Astrocyte (in vitro differentiated cells and primary cell): ENCODE data around the gene NSUN3. TPM values are rescaled to one million over a fixed set of nuclear protein-coding genes. Genes with fewer than 3 reads are reported as not detected.

Experiments
- DNase-seq: peaks from one replicate; pipeline ENCODE4 v3.0.0-alpha.2; 2010; ENCODE audit warnings: low read depth
- FAIRE-seq: peaks from 2 replicates; lab custom pipeline; 2011; peaks lifted over from hg19 to GRCh38; lab: Jason Lieb, UNC
- H2AFZ ChIP-seq: 2 replicates; pipeline ENCODE4 v1.6.0; 2012; ENCODE audit warnings: low read depth, low read length, inconsistent platforms
- H3K27ac ChIP-seq: 2 replicates; pipeline ENCODE4 v1.5.1; 2011; ENCODE audit warnings: low read depth, low read length, inconsistent platforms
- H3K27me3 ChIP-seq: 2 replicates; pipeline ENCODE4 v1.6.0; 2011; ENCODE audit warnings: low read length, inconsistent platforms; ENCODE audit not compliant: insufficient read depth
- H3K36me3 ChIP-seq: 2 replicates; pipeline ENCODE4 v1.5.1; 2011; ENCODE audit warnings: low read length, inconsistent platforms; ENCODE audit not compliant: insufficient read depth
- H3K4me1 ChIP-seq: 2 replicates; pipeline ENCODE4 v1.5.1; 2011; ENCODE audit warnings: low read length, inconsistent platforms; ENCODE audit not compliant: insufficient read depth
- H3K4me2 ChIP-seq: 2 replicates; pipeline ENCODE4 v1.6.0; 2012; ENCODE audit warnings: low read length, inconsistent platforms
- H3K4me3 ChIP-seq: 2 replicates; pipeline ENCODE4 v1.5.1; 2011; ENCODE audit warnings: low read depth, mild to moderate bottlenecking, low read length, inconsistent platforms; ENCODE audit not compliant: insufficient read depth
- H3K79me2 ChIP-seq: 2 replicates; pipeline ENCODE4 v1.6.0; 2012; ENCODE audit warnings: mild to moderate bottlenecking, low read length, inconsistent platforms; ENCODE audit not compliant: insufficient read depth
- H3K9ac ChIP-seq: 2 replicates; pipeline ENCODE4 v1.6.0; 2012; ENCODE audit warnings: mild to moderate bottlenecking, low read length, inconsistent platforms
- H3K9me3 ChIP-seq: 2 replicates; pipeline ENCODE4 v1.5.1; 2012; ENCODE audit warnings: low read depth, mild to moderate bottlenecking, low read length, inconsistent platforms; ENCODE audit not compliant: insufficient read depth
- H4K20me1 ChIP-seq: 2 replicates; pipeline ENCODE4 v1.6.0; 2012; ENCODE audit warnings: low read length, inconsistent platforms; ENCODE audit not compliant: insufficient read depth
- H3K27ac Mint-ChIP-seq: one replicate; pipeline ENCODE4 v1.8.0; 2021; ENCODE audit warnings: mild to moderate bottlenecking, mixed read lengths; ENCODE audit not compliant: unreplicated experiment
- H3K27me3 Mint-ChIP-seq: one replicate; pipeline ENCODE4 v1.8.0; 2021; ENCODE audit warnings: low read depth, mixed read lengths; ENCODE audit not compliant: unreplicated experiment
- H3K36me3 Mint-ChIP-seq: one replicate; pipeline ENCODE4 v1.8.0; 2021; ENCODE audit warnings: low read depth, mixed read lengths; ENCODE audit not compliant: unreplicated experiment
- H3K4me1 Mint-ChIP-seq: one replicate; pipeline ENCODE4 v1.8.0; 2021; ENCODE audit warnings: low read depth, mixed read lengths; ENCODE audit not compliant: unreplicated experiment
- H3K4me3 Mint-ChIP-seq: one replicate; pipeline ENCODE4 v1.8.0; 2021; ENCODE audit warnings: mild to moderate bottlenecking, moderate library complexity, mixed read lengths; ENCODE audit not compliant: unreplicated experiment
- H3K9me3 Mint-ChIP-seq: one replicate; pipeline ENCODE4 v1.8.0; 2021; ENCODE audit warnings: mild to moderate bottlenecking, mixed read lengths; ENCODE audit not compliant: unreplicated experiment
- EZH2 ChIP-seq: IDR thresholded peaks from 2 replicates; pipeline ENCODE4 v1.6.1; 2012; ENCODE audit warnings: mild to moderate bottlenecking, low read length, inconsistent platforms; ENCODE audit not compliant: insufficient read depth
- total RNA-seq: library from RNA; stranded (reverse); gene quantifications from 2 replicates; pipeline ENCODE4 v1.2.1, GENCODE V29; 2021
- TF ChIP-seq, protein P1 (sequence below): IDR thresholded peaks from 2 replicates; pipeline ENCODE4 v1.5.1; 2011; ENCODE audit warnings: low read depth, mild to moderate bottlenecking, inconsistent platforms, low read length, moderate library complexity; ENCODE audit not compliant: insufficient read depth

NSUN3 gene
- total RNA-seq, 1 donor from 2014 or later, result 10.3 TPM

DNA sequence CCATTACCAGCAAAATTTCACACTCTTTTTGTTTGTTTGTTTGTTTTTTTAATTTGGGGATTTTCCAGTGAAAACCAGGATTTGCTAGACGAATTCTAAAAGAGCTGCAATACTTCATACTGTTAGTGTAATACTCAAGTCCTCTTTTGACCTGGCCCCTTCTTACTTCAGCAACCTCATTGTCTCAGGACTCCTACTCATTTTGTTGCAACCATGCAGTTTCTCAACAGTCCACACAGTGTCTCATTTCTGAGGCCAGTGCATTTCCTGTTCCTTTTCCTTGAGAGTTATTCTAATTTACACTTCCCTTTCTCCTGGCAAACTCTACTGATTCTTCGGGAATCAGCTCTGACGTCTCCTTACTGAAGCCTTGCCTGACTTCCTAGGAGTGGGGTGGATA lies 35.6 kb downstream of the NSUN3 start:
- DNase-seq, result no peak
- Histone ChIP-seq H3K9ac (no peak overlapping the region), H3K27me3 (no peaks in the 10 kb centered on the region), H3K9me3 (no peaks in the 10 kb centered on the region), H3K36me3 (peaks cover 6% of the 10 kb centered on the region), H4K20me1 (no peaks in the 10 kb centered on the region), H3K27ac (no peak overlapping the region), H3K4me2 (no peak overlapping the region), H3K79me2 (no peaks in the 10 kb centered on the region), H3K4me3 (no peak overlapping the region), H2AFZ (no peak overlapping the region), H3K4me1 (no peaks in the 10 kb centered on the region)
- Mint-ChIP-seq H3K36me3 (no peaks in the 10 kb centered on the region), H3K4me1 (no peaks in the 10 kb centered on the region), H3K4me3 (no peak overlapping the region), H3K9me3 (no peaks in the 10 kb centered on the region), H3K27me3 (no peaks in the 10 kb centered on the region), H3K27ac (no peak overlapping the region)
- FAIRE-seq, result no peak
- no peak for TF ChIP-seq EZH2
- TF ChIP-seq, protein P1, sequence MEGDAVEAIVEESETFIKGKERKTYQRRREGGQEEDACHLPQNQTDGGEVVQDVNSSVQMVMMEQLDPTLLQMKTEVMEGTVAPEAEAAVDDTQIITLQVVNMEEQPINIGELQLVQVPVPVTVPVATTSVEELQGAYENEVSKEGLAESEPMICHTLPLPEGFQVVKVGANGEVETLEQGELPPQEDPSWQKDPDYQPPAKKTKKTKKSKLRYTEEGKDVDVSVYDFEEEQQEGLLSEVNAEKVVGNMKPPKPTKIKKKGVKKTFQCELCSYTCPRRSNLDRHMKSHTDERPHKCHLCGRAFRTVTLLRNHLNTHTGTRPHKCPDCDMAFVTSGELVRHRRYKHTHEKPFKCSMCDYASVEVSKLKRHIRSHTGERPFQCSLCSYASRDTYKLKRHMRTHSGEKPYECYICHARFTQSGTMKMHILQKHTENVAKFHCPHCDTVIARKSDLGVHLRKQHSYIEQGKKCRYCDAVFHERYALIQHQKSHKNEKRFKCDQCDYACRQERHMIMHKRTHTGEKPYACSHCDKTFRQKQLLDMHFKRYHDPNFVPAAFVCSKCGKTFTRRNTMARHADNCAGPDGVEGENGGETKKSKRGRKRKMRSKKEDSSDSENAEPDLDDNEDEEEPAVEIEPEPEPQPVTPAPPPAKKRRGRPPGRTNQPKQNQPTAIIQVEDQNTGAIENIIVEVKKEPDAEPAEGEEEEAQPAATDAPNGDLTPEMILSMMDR, result no peak

DNA sequence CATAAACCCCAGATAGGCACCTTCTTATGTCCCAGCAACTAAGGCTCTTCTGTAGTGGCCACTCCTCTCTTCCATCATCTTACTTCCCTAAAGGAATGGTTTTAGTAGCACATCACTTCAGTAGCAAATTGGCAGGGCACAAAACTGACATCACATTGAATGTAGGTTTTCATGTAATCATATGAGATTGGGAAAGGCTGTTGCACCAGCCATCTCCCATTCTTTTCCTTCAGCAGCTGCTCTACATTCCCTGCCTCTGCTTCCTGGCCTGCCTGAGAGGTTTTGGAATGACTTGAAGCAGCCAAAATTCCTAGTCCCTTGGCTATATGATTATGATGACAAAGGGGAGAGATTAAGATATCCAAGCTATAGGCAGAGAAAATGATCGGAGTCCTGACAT lies 36.5 kb downstream of the NSUN3 start:
- no peaks in the 10 kb centered on the region for H3K27me3 ChIP-seq
- Mint-ChIP-seq H3K27me3 (no peaks in the 10 kb centered on the region), H3K36me3 (no peaks in the 10 kb centered on the region), H3K9me3 (no peaks in the 10 kb centered on the region), H3K4me1 (no peaks in the 10 kb centered on the region), H3K27ac (no peak overlapping the region), H3K4me3 (no peak overlapping the region)
- FAIRE-seq, result no peak
- no peak overlapping the region for H3K27ac ChIP-seq
- H3K9ac ChIP-seq, result no peak overlapping the region
- no peak overlapping the region for H3K4me3 ChIP-seq
- no peaks in the 10 kb centered on the region for H3K79me2 ChIP-seq
- no peaks in the 10 kb centered on the region for H3K9me3 ChIP-seq
- no peak overlapping the region for H3K4me2 ChIP-seq
- H3K36me3 ChIP-seq, result peaks cover 6% of the 10 kb centered on the region
- no peaks in the 10 kb centered on the region for H3K4me1 ChIP-seq
- H2AFZ ChIP-seq, result no peak overlapping the region
- TF ChIP-seq EZH2, result no peak
- TF ChIP-seq, protein P1, result no peak
- no peaks in the 10 kb centered on the region for H4K20me1 ChIP-seq
- DNase-seq, result no peak

DNA sequence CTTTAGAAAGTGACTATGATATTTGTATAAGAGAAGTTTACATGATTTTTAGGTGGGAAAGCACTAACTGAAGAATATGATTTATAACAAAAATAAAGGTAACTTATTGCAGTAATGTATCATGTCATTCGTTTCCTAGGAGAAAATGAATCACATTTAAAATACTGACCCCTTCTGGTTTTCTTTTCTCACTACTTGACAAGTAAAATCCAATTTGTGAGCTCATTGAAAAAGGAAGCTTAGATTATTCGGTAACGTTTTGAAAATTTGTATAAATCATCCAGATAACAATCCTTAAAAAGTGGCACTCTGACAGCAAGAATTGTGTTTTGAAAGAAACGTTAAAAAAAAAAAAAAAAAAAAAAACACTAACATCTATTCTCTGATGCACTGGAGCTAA lies 39.0 kb downstream of the NSUN3 start:
- Histone ChIP-seq H3K27ac (no peak overlapping the region), H2AFZ (no peak overlapping the region), H3K4me2 (no peak overlapping the region), H3K79me2 (no peaks in the 10 kb centered on the region), H3K4me1 (no peaks in the 10 kb centered on the region), H3K9me3 (no peaks in the 10 kb centered on the region), H3K27me3 (no peaks in the 10 kb centered on the region), H3K4me3 (no peak overlapping the region), H3K36me3 (peaks cover 6% of the 10 kb centered on the region), H3K9ac (no peak overlapping the region), H4K20me1 (no peaks in the 10 kb centered on the region)
- peak; percentile 81 for FAIRE-seq
- H3K4me3 Mint-ChIP-seq, result no peak overlapping the region
- DNase-seq, result no peak
- H3K27ac Mint-ChIP-seq, result no peak overlapping the region
- no peak for TF ChIP-seq EZH2
- TF ChIP-seq, protein P1, result no peak
- H3K27me3 Mint-ChIP-seq, result no peaks in the 10 kb centered on the region
- H3K36me3 Mint-ChIP-seq, result no peaks in the 10 kb centered on the region
- H3K9me3 Mint-ChIP-seq, result no peaks in the 10 kb centered on the region
- H3K4me1 Mint-ChIP-seq, result no peaks in the 10 kb centered on the region
